ENCODE data around the gene PDE8A. TPM values are rescaled to one million over a fixed set of nuclear protein-coding genes. Genes with fewer than 3 reads are reported as not detected.

The PDE8A gene
- total and polyA plus RNA-seq, 2 of the 13 experiments (the other 11 are each of a cell fraction or from before 2014, with no cell fraction given): 26.3 to 48.5 TPM

DNA sequence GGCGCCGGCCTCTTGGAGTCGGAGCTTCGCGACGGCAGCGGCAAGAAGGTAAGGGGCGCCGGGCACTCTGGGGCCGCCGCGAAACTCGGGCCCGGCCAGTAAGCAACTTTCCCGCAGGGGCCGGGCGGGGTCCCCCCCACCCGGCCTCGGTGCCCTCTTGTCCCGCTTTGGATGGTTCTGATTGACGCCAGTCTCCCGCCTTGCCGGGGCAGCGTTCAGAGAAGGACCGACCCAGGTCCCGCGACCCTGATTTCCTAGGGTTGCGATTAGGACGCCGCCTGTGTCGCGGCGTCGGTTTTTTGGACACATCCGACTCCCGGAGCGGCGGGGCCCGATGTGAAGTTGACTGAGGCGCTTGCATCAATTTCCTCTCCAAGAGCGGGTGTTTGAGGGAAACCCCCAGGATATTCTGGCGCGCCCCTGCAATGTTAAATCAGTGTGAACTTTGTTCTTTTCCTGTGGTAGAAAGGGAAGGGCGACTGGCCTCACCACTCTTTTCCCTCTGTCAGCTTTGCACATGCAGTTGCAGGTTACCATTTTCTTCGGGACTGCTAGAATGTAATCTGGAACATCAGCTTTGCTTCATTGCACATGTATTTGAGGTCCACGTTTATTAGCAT is 755 bp downstream of the PDE8A start (continued):
- TF ChIP-seq, protein P1, sequence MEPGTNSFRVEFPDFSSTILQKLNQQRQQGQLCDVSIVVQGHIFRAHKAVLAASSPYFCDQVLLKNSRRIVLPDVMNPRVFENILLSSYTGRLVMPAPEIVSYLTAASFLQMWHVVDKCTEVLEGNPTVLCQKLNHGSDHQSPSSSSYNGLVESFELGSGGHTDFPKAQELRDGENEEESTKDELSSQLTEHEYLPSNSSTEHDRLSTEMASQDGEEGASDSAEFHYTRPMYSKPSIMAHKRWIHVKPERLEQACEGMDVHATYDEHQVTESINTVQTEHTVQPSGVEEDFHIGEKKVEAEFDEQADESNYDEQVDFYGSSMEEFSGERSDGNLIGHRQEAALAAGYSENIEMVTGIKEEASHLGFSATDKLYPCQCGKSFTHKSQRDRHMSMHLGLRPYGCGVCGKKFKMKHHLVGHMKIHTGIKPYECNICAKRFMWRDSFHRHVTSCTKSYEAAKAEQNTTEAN (CRISPR knock-in tag; conservative IDR thresholded peaks at IDR 0.05): 0 out of 2 replicates have a peak, but pooled peaks have one; percentile 12
- TF ChIP-seq ATF3 (CRISPR knock-in tag; IDR thresholded peaks at IDR 0.05) (no peak), ZNF660 (CRISPR knock-in tag; IDR thresholded peaks at IDR 0.05; ENCODE audit: borderline replicate concordance, low read depth) (no peak), TGIF2 (CRISPR knock-in tag; IDR thresholded peaks at IDR 0.05) (peak; percentile 38; the same call in 1 of the 2 replicates), ZNF709 (CRISPR knock-in tag; IDR thresholded peaks at IDR 0.05) (no peak), NCOR1 (IDR thresholded peaks at IDR 0.05; ENCODE audit: borderline replicate concordance, low read length) (peak; percentile 43; the same call in 1 of the 2 replicates), HMG20B (CRISPR knock-in tag; conservative IDR thresholded peaks at IDR 0.05) (peak; percentile 29; the same call in 1 of the 2 replicates), ZEB1 (IDR thresholded peaks at IDR 0.05; ENCODE audit: insufficient replicate concordance, low read depth) (peak; percentile 30), NFIC (IDR thresholded peaks at IDR 0.05; ENCODE audit: low read length) (no peak), ZNF367 (CRISPR knock-in tag; IDR thresholded peaks at IDR 0.05; ENCODE audit: borderline replicate concordance) (no peak), FOXJ3 (CRISPR knock-in tag; IDR thresholded peaks at IDR 0.05; ENCODE audit: borderline replicate concordance) (no peak; the same call in 1 of the 2 replicates), ZBTB20 (CRISPR knock-in tag; IDR thresholded peaks at IDR 0.05; ENCODE audit: borderline replicate concordance, low read depth) (0 out of 2 replicates have a peak, but pooled peaks have one; percentile 22), ZNF749 (CRISPR knock-in tag; IDR thresholded peaks at IDR 0.05; ENCODE audit: borderline replicate concordance) (no peak), RORA (CRISPR knock-in tag; IDR thresholded peaks at IDR 0.05) (0 out of 2 replicates have a peak, but pooled peaks have one; percentile 58), DMAP1 (CRISPR knock-in tag; IDR thresholded peaks at IDR 0.05) (peak; percentile 69; the same call in 1 of the 2 replicates), GATAD2A (CRISPR knock-in tag; IDR thresholded peaks at IDR 0.05) (peak; percentile 29; the same call in 1 of the 2 replicates), KDM2A (CRISPR knock-in tag; IDR thresholded peaks at IDR 0.05; ENCODE audit: borderline replicate concordance, low read depth) (peak; percentile 39; the same call in 1 of the 2 replicates), ZNF724P (CRISPR knock-in tag; IDR thresholded peaks at IDR 0.05; ENCODE audit: borderline replicate concordance) (no peak), NFIB (CRISPR knock-in tag; IDR thresholded peaks at IDR 0.05; ENCODE audit: borderline replicate concordance) (no peak), ZMYM2 (CRISPR knock-in tag; IDR thresholded peaks at IDR 0.05) (peak; percentile 21; the same call in 1 of the 2 replicates), ZNF644 (CRISPR knock-in tag; IDR thresholded peaks at IDR 0.05; ENCODE audit: low read depth) (peak; percentile 89), ZBTB7B (CRISPR knock-in tag; IDR thresholded peaks at IDR 0.05) (peak; percentile 88), PHF21A (CRISPR knock-in tag; IDR thresholded peaks at IDR 0.05) (peak; percentile 96), ZNF292 (CRISPR knock-in tag; IDR thresholded peaks at IDR 0.05; ENCODE audit: borderline replicate concordance, low read depth) (peak; percentile 60; the same call in 1 of the 2 replicates), SMYD3 (CRISPR knock-in tag; IDR thresholded peaks at IDR 0.05) (0 out of 2 replicates have a peak, but pooled peaks have one; percentile 45)
- TF ChIP-seq, protein P2, sequence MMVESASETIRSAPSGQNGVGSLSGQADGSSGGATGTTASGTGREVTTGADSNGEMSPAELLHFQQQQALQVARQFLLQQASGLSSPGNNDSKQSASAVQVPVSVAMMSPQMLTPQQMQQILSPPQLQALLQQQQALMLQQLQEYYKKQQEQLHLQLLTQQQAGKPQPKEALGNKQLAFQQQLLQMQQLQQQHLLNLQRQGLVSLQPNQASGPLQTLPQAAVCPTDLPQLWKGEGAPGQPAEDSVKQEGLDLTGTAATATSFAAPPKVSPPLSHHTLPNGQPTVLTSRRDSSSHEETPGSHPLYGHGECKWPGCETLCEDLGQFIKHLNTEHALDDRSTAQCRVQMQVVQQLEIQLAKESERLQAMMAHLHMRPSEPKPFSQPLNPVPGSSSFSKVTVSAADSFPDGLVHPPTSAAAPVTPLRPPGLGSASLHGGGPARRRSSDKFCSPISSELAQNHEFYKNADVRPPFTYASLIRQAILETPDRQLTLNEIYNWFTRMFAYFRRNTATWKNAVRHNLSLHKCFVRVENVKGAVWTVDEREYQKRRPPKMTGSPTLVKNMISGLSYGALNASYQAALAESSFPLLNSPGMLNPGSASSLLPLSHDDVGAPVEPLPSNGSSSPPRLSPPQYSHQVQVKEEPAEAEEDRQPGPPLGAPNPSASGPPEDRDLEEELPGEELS (CRISPR knock-in tag; IDR thresholded peaks at IDR 0.05): 0 out of 2 replicates have a peak, but pooled peaks have one; percentile 34
- TF ChIP-seq, protein P3, sequence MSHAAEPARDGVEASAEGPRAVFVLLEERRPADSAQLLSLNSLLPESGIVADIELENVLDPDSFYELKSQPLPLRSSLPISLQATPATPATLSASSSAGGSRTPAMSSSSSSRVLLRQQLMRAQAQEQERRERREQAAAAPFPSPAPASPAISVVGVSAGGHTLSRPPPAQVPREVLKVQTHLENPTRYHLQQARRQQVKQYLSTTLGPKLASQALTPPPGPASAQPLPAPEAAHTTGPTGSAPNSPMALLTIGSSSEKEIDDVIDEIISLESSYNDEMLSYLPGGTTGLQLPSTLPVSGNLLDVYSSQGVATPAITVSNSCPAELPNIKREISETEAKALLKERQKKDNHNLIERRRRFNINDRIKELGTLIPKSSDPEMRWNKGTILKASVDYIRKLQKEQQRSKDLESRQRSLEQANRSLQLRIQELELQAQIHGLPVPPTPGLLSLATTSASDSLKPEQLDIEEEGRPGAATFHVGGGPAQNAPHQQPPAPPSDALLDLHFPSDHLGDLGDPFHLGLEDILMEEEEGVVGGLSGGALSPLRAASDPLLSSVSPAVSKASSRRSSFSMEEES (CRISPR knock-in tag; IDR thresholded peaks at IDR 0.05): no peak
